Central memory CD8-positive, alpha-beta T cell (primary cell): Measurements from ENCODE around the gene AQP12B.

Experiments
- ATAC-seq: fragments of 150-1000 bp; cut with Tn5 transposase; replicated peaks from 2 replicates; pipeline ENCODE4 v1.10.0; 2022; ENCODE audit warnings: mild to moderate bottlenecking, moderate FRiP score, moderate number of reproducible peaks; ENCODE audit not compliant: poor library complexity, severe bottlenecking; ENCODE audit errors: extremely low read depth
- DNase-seq, 2 donors: peaks; one replicate each; pipeline ENCODE4 v3.0.0; 2021; ENCODE audit warnings: low spot score in 2 of 2
- H3K27ac Mint-ChIP-seq: one replicate; pipeline ENCODE4 v1.8.0; 2022; ENCODE audit warnings: low read depth, mild to moderate bottlenecking, moderate library complexity, mixed read lengths
- H3K27me3 Mint-ChIP-seq: one replicate; pipeline ENCODE4 v1.8.0; 2022; ENCODE audit warnings: mixed read lengths
- H3K36me3 Mint-ChIP-seq: one replicate; pipeline ENCODE4 v1.8.0; 2022; ENCODE audit warnings: mild to moderate bottlenecking, moderate library complexity, mixed read lengths; ENCODE audit not compliant: insufficient read depth
- H3K4me1 Mint-ChIP-seq: one replicate; pipeline ENCODE4 v1.8.0; 2022; ENCODE audit warnings: mixed read lengths
- H3K4me3 Mint-ChIP-seq: one replicate; pipeline ENCODE4 v1.8.0; 2022; ENCODE audit warnings: mild to moderate bottlenecking, moderate library complexity, mixed read lengths
- H3K9me3 Mint-ChIP-seq: one replicate; pipeline ENCODE4 v1.8.0; 2022; ENCODE audit warnings: mixed read lengths

AQP12B gene

GRCh38 chr2:240643811-240644150 is 38.9 kb downstream of the AQP12B start:
- ATAC-seq (no peak), DNase-seq (no peak)
- Mint-ChIP-seq H3K9me3 (no peaks in the 10 kb centered on the region), H3K27ac (peak overlapping the region; percentile 41), H3K4me3 (no peak overlapping the region), H3K27me3 (peaks cover 17% of the 10 kb centered on the region), H3K36me3 (peaks cover 5% of the 10 kb centered on the region), H3K4me1 (peaks cover 8% of the 10 kb centered on the region)

GRCh38 chr2:240643093-240643810 is 39.4 kb downstream of the AQP12B start:
- DNase-seq (no peak), ATAC-seq (no peak)
- H3K4me3 Mint-ChIP-seq, result no peak overlapping the region
- no peak overlapping the region for H3K27ac Mint-ChIP-seq
- peaks cover 8% of the 10 kb centered on the region for H3K4me1 Mint-ChIP-seq
- H3K36me3 Mint-ChIP-seq, result peaks cover 5% of the 10 kb centered on the region
- peaks cover 12% of the 10 kb centered on the region for H3K27me3 Mint-ChIP-seq
- no peaks in the 10 kb centered on the region for H3K9me3 Mint-ChIP-seq

- no peak for DNase-seq
- no peak overlapping the region for H3K27ac Mint-ChIP-seq
- ATAC-seq, result no peak
Measured at GRCh38 chr2:240642806-240643092, 39.9 kb downstream of the AQP12B start.

GRCh38 chr2:240642061-240642805 is 40.5 kb downstream of the AQP12B start:
- H3K27ac Mint-ChIP-seq, result no peak overlapping the region
- DNase-seq, result no peak
- H3K36me3 Mint-ChIP-seq, result peaks cover 7% of the 10 kb centered on the region
- ATAC-seq, result no peak
- no peaks in the 10 kb centered on the region for H3K9me3 Mint-ChIP-seq
- peaks cover 8% of the 10 kb centered on the region for H3K4me1 Mint-ChIP-seq
- peaks cover 2% of the 10 kb centered on the region for H3K27me3 Mint-ChIP-seq
- no peak overlapping the region for H3K4me3 Mint-ChIP-seq

More at GRCh38 chr2:240642806-240643092, 39.9 kb downstream of the AQP12B start:
- Mint-ChIP-seq H3K4me3 (no peak overlapping the region), H3K9me3 (no peaks in the 10 kb centered on the region), H3K4me1 (peaks cover 8% of the 10 kb centered on the region), H3K27me3 (peaks cover 7% of the 10 kb centered on the region), H3K36me3 (peaks cover 5% of the 10 kb centered on the region)

- ATAC-seq (no peak), DNase-seq (no peak)
- peaks cover 3% of the 10 kb centered on the region for H3K4me1 Mint-ChIP-seq
- H3K36me3 Mint-ChIP-seq, result peaks cover 7% of the 10 kb centered on the region
- H3K27ac Mint-ChIP-seq, result peak overlapping the region; percentile 71
- no peaks in the 10 kb centered on the region for H3K27me3 Mint-ChIP-seq
- no peaks in the 10 kb centered on the region for H3K9me3 Mint-ChIP-seq
- H3K4me3 Mint-ChIP-seq, result no peak overlapping the region
Measured at GRCh38 chr2:240640939-240641338, 41.7 kb downstream of the AQP12B start.

GRCh38 chr2:240639566-240639965 is 43.1 kb downstream of the AQP12B start:
- Mint-ChIP-seq H3K36me3 (peaks cover 8% of the 10 kb centered on the region), H3K27ac (peak overlapping the region; percentile 38), H3K4me1 (no peaks in the 10 kb centered on the region), H3K27me3 (no peaks in the 10 kb centered on the region), H3K9me3 (no peaks in the 10 kb centered on the region), H3K4me3 (no peak overlapping the region)
- DNase-seq, result no peak
- ATAC-seq, result no peak

GRCh38 chr2:240638512-240639160 is 44.0 kb downstream of the AQP12B start:
- H3K27me3 Mint-ChIP-seq, result no peaks in the 10 kb centered on the region
- H3K27ac Mint-ChIP-seq, result no peak overlapping the region
- H3K9me3 Mint-ChIP-seq, result no peaks in the 10 kb centered on the region
- ATAC-seq (no peak), DNase-seq (no peak)
- no peak overlapping the region for H3K4me3 Mint-ChIP-seq
- H3K36me3 Mint-ChIP-seq, result peaks cover 8% of the 10 kb centered on the region
- no peaks in the 10 kb centered on the region for H3K4me1 Mint-ChIP-seq

GRCh38 chr2:240637901-240638345 is 44.8 kb downstream of the AQP12B start:
- peaks cover 7% of the 10 kb centered on the region for H3K36me3 Mint-ChIP-seq
- ATAC-seq (no peak), DNase-seq (no peak)
- no peaks in the 10 kb centered on the region for H3K27me3 Mint-ChIP-seq
- no peaks in the 10 kb centered on the region for H3K4me1 Mint-ChIP-seq
- no peaks in the 10 kb centered on the region for H3K9me3 Mint-ChIP-seq
- no peak overlapping the region for H3K4me3 Mint-ChIP-seq
- no peak overlapping the region for H3K27ac Mint-ChIP-seq

GRCh38 chr2:240637116-240637900 is 45.4 kb downstream of the AQP12B start:
- Mint-ChIP-seq H3K4me3 (no peak overlapping the region), H3K9me3 (no peaks in the 10 kb centered on the region), H3K27me3 (no peaks in the 10 kb centered on the region), H3K4me1 (no peaks in the 10 kb centered on the region), H3K27ac (no peak overlapping the region), H3K36me3 (peaks cover 7% of the 10 kb centered on the region)
- ATAC-seq, result no peak
- DNase-seq, result no peak

- H3K36me3 Mint-ChIP-seq, result peaks cover 9% of the 10 kb centered on the region
- no peaks in the 10 kb centered on the region for H3K27me3 Mint-ChIP-seq
- no peak for DNase-seq
- H3K4me3 Mint-ChIP-seq, result no peak overlapping the region
- no peaks in the 10 kb centered on the region for H3K9me3 Mint-ChIP-seq
- no peaks in the 10 kb centered on the region for H3K4me1 Mint-ChIP-seq
- no peak for ATAC-seq
- no peak overlapping the region for H3K27ac Mint-ChIP-seq
Measured at GRCh38 chr2:240636563-240637115, 46.0 kb downstream of the AQP12B start.

GRCh38 chr2:240635998-240636547 is 46.6 kb downstream of the AQP12B start:
- Mint-ChIP-seq H3K27me3 (no peaks in the 10 kb centered on the region), H3K27ac (no peak overlapping the region), H3K9me3 (no peaks in the 10 kb centered on the region), H3K4me3 (no peak overlapping the region), H3K4me1 (no peaks in the 10 kb centered on the region), H3K36me3 (peaks cover 10% of the 10 kb centered on the region)
- DNase-seq, result no peak
- ATAC-seq, result no peak
